Large intestine (tissue), 3 donors: ENCODE data around the gene EGFR. TPM values are rescaled to one million over a fixed set of nuclear protein-coding genes. Genes with fewer than 3 reads are reported as not detected.

ENCODE experiments used
- DNase-seq, 2 donors: peaks; one replicate each; pipeline versions ENCODE4 v3.0.0 to v3.0.0-alpha.2; 2013
- H3K27ac ChIP-seq: one replicate; pipeline ENCODE4 v1.5.1; 2013; ENCODE audit warnings: low read length
- H3K27me3 ChIP-seq: 2 replicates; pipeline ENCODE4 v1.6.1; 2013; ENCODE audit warnings: low read length; ENCODE audit not compliant: control insufficient read depth, insufficient read depth
- H3K36me3 ChIP-seq: 2 replicates; pipeline ENCODE4 v1.6.1; 2013; ENCODE audit warnings: low read length; ENCODE audit not compliant: control insufficient read depth, insufficient read depth
- H3K4me1 ChIP-seq: one replicate; pipeline ENCODE4 v1.6.1; 2013; ENCODE audit warnings: low read length; ENCODE audit not compliant: control insufficient read depth, insufficient read depth
- H3K4me3 ChIP-seq: one replicate; pipeline ENCODE4 v1.5.1; 2013; ENCODE audit warnings: low read length
- H3K9me3 ChIP-seq: one replicate; pipeline ENCODE4 v1.6.1; 2013; ENCODE audit warnings: mild to moderate bottlenecking, low read depth, low read length, moderate library complexity; ENCODE audit not compliant: control insufficient read depth
- WGBS: methylation state at CpG from one replicate; pipeline ENCODE4 v1.1.5; 2013; ENCODE audit warnings: low lambda C conversion rate; ENCODE audit not compliant: insufficient coverage; 5-methylcytosine and 5-hydroxymethylcytosine counted together
- polyA plus RNA-seq: library from polyadenylated mRNA; unstranded; fragments of 120-200 nt; gene quantifications from one replicate; pipeline ENCODE4 v1.2.1, GENCODE V29; 2013

EGFR gene
- polyA plus RNA-seq, 1 donor = 22.9 TPM

GRCh38 chr7:55100544-55101327 lies 81.9 kb downstream of the EGFR start:
- Histone ChIP-seq H3K4me1 (peaks cover 10% of the 10 kb centered on the region), H3K36me3 (peaks cover 3% of the 10 kb centered on the region), H3K9me3 (no peaks in the 10 kb centered on the region), H3K27ac (peak overlapping the region; percentile 27), H3K4me3 (no peak overlapping the region), H3K27me3 (no peaks in the 10 kb centered on the region)
- DNase-seq = no peak
- no CpG with 5 or more reads among the region's 21 CpGs for WGBS

GRCh38 chr7:55101359-55101758 lies 82.5 kb downstream of the EGFR start:
- WGBS = 87% methylated on average over 3 of the region's 9 CpGs
- H3K27me3 ChIP-seq = no peaks in the 10 kb centered on the region

GRCh38 chr7:55104123-55104522 lies 85.3 kb downstream of the EGFR start:
- peaks cover under 1% of the 10 kb centered on the region for H3K4me1 ChIP-seq
- no peaks in the 10 kb centered on the region for H3K9me3 ChIP-seq
- no peaks in the 10 kb centered on the region for H3K27me3 ChIP-seq
- H3K36me3 ChIP-seq = peaks cover 3% of the 10 kb centered on the region
- no peak for DNase-seq
- no peak overlapping the region for H3K4me3 ChIP-seq
- no peak overlapping the region for H3K27ac ChIP-seq
- no CpG with 5 or more reads among the region's 12 CpGs for WGBS

More at GRCh38 chr7:55101359-55101758, 82.5 kb downstream of the EGFR start:
- Histone ChIP-seq H3K4me1 (peaks cover 4% of the 10 kb centered on the region), H3K4me3 (no peak overlapping the region), H3K9me3 (no peaks in the 10 kb centered on the region), H3K27ac (no peak overlapping the region), H3K36me3 (peaks cover 3% of the 10 kb centered on the region)
- no peak for DNase-seq

- WGBS = no CpG with 5 or more reads among the region's 3 CpGs
- Histone ChIP-seq H3K27ac (no peak overlapping the region), H3K4me1 (peaks cover 8% of the 10 kb centered on the region), H3K4me3 (no peak overlapping the region), H3K36me3 (peaks cover 3% of the 10 kb centered on the region), H3K27me3 (no peaks in the 10 kb centered on the region), H3K9me3 (no peaks in the 10 kb centered on the region)
- DNase-seq = no peak
These were observed 86.1 kb downstream of the EGFR start for GRCh38 chr7:55104712-55105433.

GRCh38 chr7:55105952-55106351 lies 87.1 kb downstream of the EGFR start:
- no peak overlapping the region for H3K27ac ChIP-seq
- H3K9me3 ChIP-seq = no peaks in the 10 kb centered on the region
- H3K4me3 ChIP-seq = no peak overlapping the region
- DNase-seq = no peak
- H3K4me1 ChIP-seq = peaks cover 15% of the 10 kb centered on the region
- no CpG with 5 or more reads among the region's 6 CpGs for WGBS
- H3K36me3 ChIP-seq = peaks cover 3% of the 10 kb centered on the region
- H3K27me3 ChIP-seq = no peaks in the 10 kb centered on the region

GRCh38 chr7:55107946-55108345 lies 89.1 kb downstream of the EGFR start:
- no peak for DNase-seq
- peaks cover 15% of the 10 kb centered on the region for H3K4me1 ChIP-seq
- no peaks in the 10 kb centered on the region for H3K36me3 ChIP-seq
- no CpG with 5 or more reads among the region's 4 CpGs for WGBS
- H3K9me3 ChIP-seq = no peaks in the 10 kb centered on the region
- H3K4me3 ChIP-seq = no peak overlapping the region
- H3K27me3 ChIP-seq = no peaks in the 10 kb centered on the region
- no peak overlapping the region for H3K27ac ChIP-seq

- no peaks in the 10 kb centered on the region for H3K36me3 ChIP-seq
- no peaks in the 10 kb centered on the region for H3K27me3 ChIP-seq
- H3K4me1 ChIP-seq = peaks cover 15% of the 10 kb centered on the region
- no peaks in the 10 kb centered on the region for H3K9me3 ChIP-seq
- no peak for DNase-seq
- no CpG with 5 or more reads among the region's 5 CpGs for WGBS
- H3K4me3 ChIP-seq = no peak overlapping the region
- no peak overlapping the region for H3K27ac ChIP-seq
These were observed 89.6 kb downstream of the EGFR start for GRCh38 chr7:55108401-55108800.

- DNase-seq = no peak
- H3K27me3 ChIP-seq = no peaks in the 10 kb centered on the region
- no peak overlapping the region for H3K27ac ChIP-seq
- WGBS = no CpG with 5 or more reads among the region's 3 CpGs
- H3K4me1 ChIP-seq = peaks cover 15% of the 10 kb centered on the region
- no peak overlapping the region for H3K4me3 ChIP-seq
- no peaks in the 10 kb centered on the region for H3K36me3 ChIP-seq
- H3K9me3 ChIP-seq = no peaks in the 10 kb centered on the region
These were observed 90.0 kb downstream of the EGFR start for GRCh38 chr7:55108818-55109217.

GRCh38 chr7:55109404-55110167 lies 90.8 kb downstream of the EGFR start:
- Histone ChIP-seq H3K9me3 (no peaks in the 10 kb centered on the region), H3K4me3 (no peak overlapping the region), H3K27ac (peak overlapping the region; percentile 51), H3K36me3 (no peaks in the 10 kb centered on the region), H3K27me3 (no peaks in the 10 kb centered on the region), H3K4me1 (peaks cover 15% of the 10 kb centered on the region)
- peak in 1 of 2 donors; percentile 54 for DNase-seq
- 67% methylated on average over 2 of the region's 8 CpGs for WGBS

- WGBS = 67% methylated on average over 1 of the region's 14 CpGs
- Histone ChIP-seq H3K27ac (peak overlapping the region; percentile 51), H3K4me3 (no peak overlapping the region), H3K36me3 (no peaks in the 10 kb centered on the region), H3K4me1 (peaks cover 15% of the 10 kb centered on the region), H3K27me3 (no peaks in the 10 kb centered on the region), H3K9me3 (no peaks in the 10 kb centered on the region)
- no peak for DNase-seq
These were observed 91.6 kb downstream of the EGFR start for GRCh38 chr7:55110282-55110992.
